A549 (cell line): ENCODE data around the gene FBXL7. TPM values are rescaled to one million over a fixed set of nuclear protein-coding genes. Genes with fewer than 3 reads are reported as not detected.

Source experiments
- ATAC-seq, 2 experiments: fragments of 200-7000 bp in 1 of 2; fragments of >200 bp in 1 of 2; cut with Nextera tagmentation in 1 of 2; cut with Tn5 transposase in 1 of 2; 3 replicates each; pipeline versions ENCODE4 v1.8.0 to v1.9.1; 2018 to 2020; ENCODE audit warnings: mild to moderate bottlenecking in 1 of 2, moderate library complexity in 1 of 2
- CTCF ChIA-PET: fragments of 300-600 bp; sonication (Branson Sonifier 250); formaldehyde crosslinking; extraction: SDS; loops from one replicate; lab custom pipeline; 2021; ENCODE audit warnings: antibody characterized with exemption, inconsistent platforms; lab: Yijun Ruan, JAX
- POLR2A ChIA-PET: fragments of 350-600 bp; formaldehyde crosslinking; extraction: SDS; loops from one replicate; lab custom pipeline; 2021; ENCODE audit warnings: antibody characterized with exemption, inconsistent platforms; lab: Yijun Ruan, JAX
- DNase-seq, 2 experiments: peaks; one replicate each; pipeline versions ENCODE4 v3.0.0 to v3.0.0-alpha.2; 2011 to 2016; ENCODE audit warnings: low read depth in 1 of 2, low spot score in 1 of 2
- FAIRE-seq: peaks from 2 replicates; lab custom pipeline; 2011; peaks lifted over from hg19 to GRCh38; lab: Jason Lieb, UNC
- H3K27ac ChIP-seq, 2 experiments: fragments of >200 bp; sonication (Bioruptor Twin); formaldehyde crosslinking; 3 replicates each; pipeline ENCODE4 v1.5.1; 2016 to 2017
- H3K4me1 ChIP-seq: fragments of >200 bp; sonication (Bioruptor Twin); formaldehyde crosslinking; 3 replicates; pipeline ENCODE4 v1.6.1; 2016
- H3K4me2 ChIP-seq: fragments of >200 bp; sonication (Bioruptor Twin); formaldehyde crosslinking; 3 replicates; pipeline ENCODE4 v1.6.1; 2016
- H3K4me3 ChIP-seq: fragments of >200 bp; sonication (Bioruptor Twin); formaldehyde crosslinking; 3 replicates; pipeline ENCODE4 v1.5.1; 2016
- H3K9me3 ChIP-seq: fragments of >200 bp; sonication (Bioruptor Twin); formaldehyde crosslinking; 3 replicates; pipeline ENCODE4 v1.6.1; 2016
- CBX2 ChIP-seq: fragments of 200-600 bp; sonication (generic); IDR thresholded peaks from 2 replicates; pipeline ENCODE4 v1.6.1; 2016; ENCODE audit warnings: low read depth, mild to moderate bottlenecking, borderline replicate concordance
- CBX8 ChIP-seq: fragments of 200-600 bp; sonication (generic); IDR thresholded peaks from 2 replicates; pipeline ENCODE4 v1.6.1; 2016
- CHD4 ChIP-seq: fragments of 200-600 bp; sonication (generic); IDR thresholded peaks from 2 replicates; pipeline ENCODE4 v1.6.1; 2016; ENCODE audit warnings: antibody characterized with exemption, mild to moderate bottlenecking, borderline replicate concordance
- EHF ChIP-seq: fragments of 250-450 bp; sonication (Bioruptor Pico); IDR thresholded peaks from 2 replicates; pipeline ENCODE4 v1.5.0; 2020; ENCODE audit warnings: mild to moderate bottlenecking
- FOXS1 ChIP-seq: fragments of 250-450 bp; sonication (Bioruptor Pico); IDR thresholded peaks from 2 replicates; pipeline ENCODE4 v1.5.0; 2020; ENCODE audit warnings: mild to moderate bottlenecking, moderate library complexity
- GATA3 ChIP-seq: IDR thresholded peaks from 2 replicates; pipeline ENCODE4 v1.6.1; 2012; ENCODE audit warnings: borderline replicate concordance
- HEYL ChIP-seq: fragments of 250-450 bp; sonication (Bioruptor Pico); IDR thresholded peaks from 2 replicates; pipeline ENCODE4 v1.8.0; 2021; ENCODE audit warnings: mild to moderate bottlenecking, moderate library complexity
- HOXA7 ChIP-seq: fragments of 250-450 bp; sonication (Bioruptor Pico); IDR thresholded peaks from 2 replicates; pipeline ENCODE4 v1.5.0; 2020; ENCODE audit warnings: mild to moderate bottlenecking, moderate library complexity
- JUNB ChIP-seq: fragments of >200 bp; sonication (Bioruptor Twin); formaldehyde crosslinking; IDR thresholded peaks from 2 replicates; pipeline ENCODE4 v1.6.1; 2016
- KDM5A ChIP-seq: fragments of 200-600 bp; sonication (generic); IDR thresholded peaks from 2 replicates; pipeline ENCODE4 v1.6.1; 2016; ENCODE audit warnings: antibody characterized with exemption, mild to moderate bottlenecking
- MAFK ChIP-seq: fragments of 450-650 bp; IDR thresholded peaks from 2 replicates; pipeline ENCODE4 v1.6.1; 2014; ENCODE audit not compliant: partially characterized antibody
- MAZ ChIP-seq: fragments of 150-350 bp; IDR thresholded peaks from 2 replicates; pipeline ENCODE4 v1.6.1; 2014; ENCODE audit warnings: antibody characterized with exemption, low read depth, low read length, borderline replicate concordance
- NFE2L2 ChIP-seq: fragments of 150-350 bp; conservative IDR thresholded peaks from 2 replicates; pipeline ENCODE4 v1.6.1; 2014; ENCODE audit warnings: low read length
- NPAS2 ChIP-seq: fragments of 250-450 bp; sonication (Bioruptor Pico); IDR thresholded peaks from 2 replicates; pipeline ENCODE4 v1.8.0; 2022; ENCODE audit warnings: mild to moderate bottlenecking, moderate library complexity, borderline replicate concordance
- RARB ChIP-seq: fragments of 250-450 bp; sonication (Bioruptor Pico); IDR thresholded peaks from 2 replicates; pipeline ENCODE4 v1.8.0; 2021; ENCODE audit warnings: mild to moderate bottlenecking, moderate library complexity
- RFX5 ChIP-seq: fragments of 450-650 bp; IDR thresholded peaks from 2 replicates; pipeline ENCODE4 v1.7.1; 2014; ENCODE audit warnings: antibody characterized with exemption, mild to moderate bottlenecking, moderate library complexity
- TFCP2L1 ChIP-seq: fragments of 250-450 bp; sonication (Bioruptor Pico); IDR thresholded peaks from 2 replicates; pipeline ENCODE4 v1.5.0; 2021; ENCODE audit warnings: mild to moderate bottlenecking
- TP53 ChIP-seq: fragments of 250-450 bp; sonication (Bioruptor Pico); IDR thresholded peaks from 2 replicates; pipeline ENCODE4 v1.5.0; 2021; ENCODE audit warnings: mild to moderate bottlenecking, moderate library complexity
- ZC3H11A ChIP-seq: fragments of 450-650 bp; IDR thresholded peaks from 2 replicates; pipeline ENCODE4 v1.6.1; 2014; ENCODE audit warnings: antibody characterized with exemption, mild to moderate bottlenecking
- ZNF302 ChIP-seq: fragments of 250-450 bp; sonication (Bioruptor Pico); IDR thresholded peaks from 2 replicates; pipeline ENCODE4 v1.9.0; 2021; ENCODE audit warnings: inconsistent platforms, mild to moderate bottlenecking, moderate library complexity
- ZSCAN20 ChIP-seq: fragments of 250-450 bp; sonication (Bioruptor Pico); IDR thresholded peaks from 2 replicates; pipeline ENCODE4 v1.8.0; 2022; ENCODE audit warnings: mild to moderate bottlenecking, moderate library complexity
- WGBS: methylation state at CpG from one replicate; pipeline ENCODE4 v1.1.6; 2017; ENCODE audit errors: missing lambda C conversion rate; 5-methylcytosine and 5-hydroxymethylcytosine counted together
- polyA plus RNA-seq, 4 experiments: library from polyadenylated mRNA; depleted of rRNA in 3 of 4; stranded (reverse); fragments of >200 nt; fragmentation: RNase III in 1 of 4; extraction: RNeasy Plus Mini Kit Qiagen cat#74134 plus additional on column Dnase treatment in 1 of 4; gene quantifications; 2 replicates in 3 of 4; 3 replicates in 1 of 4; pipeline ENCODE4 v1.2.3, GENCODE V29; 2011 to 2017
- TF ChIP-seq, protein P1 (sequence below): fragments of 200-600 bp; sonication (generic); IDR thresholded peaks from 2 replicates; pipeline ENCODE4 v1.6.1; 2016; ENCODE audit warnings: antibody characterized with exemption, mild to moderate bottlenecking, moderate library complexity
- TF ChIP-seq, protein P2 (sequence below): fragments of 450-650 bp; IDR thresholded peaks from 2 replicates; pipeline ENCODE4 v1.6.1; 2014; ENCODE audit warnings: antibody characterized with exemption
- TF ChIP-seq, protein P3 (sequence below): IDR thresholded peaks from 2 replicates; pipeline ENCODE4 v1.6.1; 2012

Gene FBXL7
- polyA plus RNA-seq, 2 of the 4 experiments (the other 2 are of a cell fraction): 0.90 to 1.7 TPM

DNA sequence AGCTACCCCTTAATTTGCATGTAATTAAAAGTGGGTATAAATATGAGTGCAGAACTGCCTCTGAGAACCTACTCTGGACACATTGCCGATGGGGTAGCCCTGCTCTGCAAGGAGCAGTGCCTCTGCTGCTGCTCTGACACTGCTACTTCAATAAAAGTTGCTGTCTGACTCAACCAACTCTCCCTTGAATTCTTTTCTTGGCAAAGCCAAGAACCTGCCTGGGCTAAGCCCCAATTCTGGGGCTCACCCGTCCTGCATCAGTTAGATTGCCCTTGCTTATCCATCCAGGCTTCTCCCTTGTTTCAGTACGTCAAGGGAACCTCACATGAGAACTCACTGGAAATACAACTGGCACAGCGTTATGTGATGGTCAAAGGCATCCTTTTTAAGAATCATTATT lies 44.1 kb downstream of the FBXL7 start (continued):
- TF ChIP-seq, protein P1, sequence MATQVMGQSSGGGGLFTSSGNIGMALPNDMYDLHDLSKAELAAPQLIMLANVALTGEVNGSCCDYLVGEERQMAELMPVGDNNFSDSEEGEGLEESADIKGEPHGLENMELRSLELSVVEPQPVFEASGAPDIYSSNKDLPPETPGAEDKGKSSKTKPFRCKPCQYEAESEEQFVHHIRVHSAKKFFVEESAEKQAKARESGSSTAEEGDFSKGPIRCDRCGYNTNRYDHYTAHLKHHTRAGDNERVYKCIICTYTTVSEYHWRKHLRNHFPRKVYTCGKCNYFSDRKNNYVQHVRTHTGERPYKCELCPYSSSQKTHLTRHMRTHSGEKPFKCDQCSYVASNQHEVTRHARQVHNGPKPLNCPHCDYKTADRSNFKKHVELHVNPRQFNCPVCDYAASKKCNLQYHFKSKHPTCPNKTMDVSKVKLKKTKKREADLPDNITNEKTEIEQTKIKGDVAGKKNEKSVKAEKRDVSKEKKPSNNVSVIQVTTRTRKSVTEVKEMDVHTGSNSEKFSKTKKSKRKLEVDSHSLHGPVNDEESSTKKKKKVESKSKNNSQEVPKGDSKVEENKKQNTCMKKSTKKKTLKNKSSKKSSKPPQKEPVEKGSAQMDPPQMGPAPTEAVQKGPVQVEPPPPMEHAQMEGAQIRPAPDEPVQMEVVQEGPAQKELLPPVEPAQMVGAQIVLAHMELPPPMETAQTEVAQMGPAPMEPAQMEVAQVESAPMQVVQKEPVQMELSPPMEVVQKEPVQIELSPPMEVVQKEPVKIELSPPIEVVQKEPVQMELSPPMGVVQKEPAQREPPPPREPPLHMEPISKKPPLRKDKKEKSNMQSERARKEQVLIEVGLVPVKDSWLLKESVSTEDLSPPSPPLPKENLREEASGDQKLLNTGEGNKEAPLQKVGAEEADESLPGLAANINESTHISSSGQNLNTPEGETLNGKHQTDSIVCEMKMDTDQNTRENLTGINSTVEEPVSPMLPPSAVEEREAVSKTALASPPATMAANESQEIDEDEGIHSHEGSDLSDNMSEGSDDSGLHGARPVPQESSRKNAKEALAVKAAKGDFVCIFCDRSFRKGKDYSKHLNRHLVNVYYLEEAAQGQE: no peak

DNA sequence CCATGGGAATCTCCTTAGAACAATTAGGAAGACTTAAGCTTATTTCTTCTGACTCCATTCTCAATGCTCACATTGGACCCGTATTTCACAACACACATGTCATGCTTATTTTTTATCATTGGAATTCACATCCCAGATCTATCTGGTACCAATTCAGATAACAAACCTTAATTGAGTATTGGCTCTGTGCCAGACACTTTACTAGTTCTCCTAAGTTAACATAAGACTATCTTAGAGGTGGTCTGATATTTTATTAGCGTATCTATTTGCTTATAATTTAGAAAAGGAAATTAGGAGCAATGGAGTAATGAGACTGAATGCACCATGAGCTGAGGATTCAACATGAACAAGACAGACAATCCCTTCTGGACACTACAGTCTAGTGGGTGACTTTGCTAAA lies 45.1 kb downstream of the FBXL7 start:
- WGBS: 36% methylated on average over 2 of the region's 2 CpGs
- Histone ChIP-seq H3K4me3 (no peak overlapping the region), H3K4me2 (no peak overlapping the region), H3K9me3 (no peaks in the 10 kb centered on the region), H3K4me1 (no peaks in the 10 kb centered on the region), H3K27ac (no peak overlapping the region)
- POLR2A ChIA-PET: no interaction called here
- no peak for TF ChIP-seq TFCP2L1 (CRISPR knock-in tag)
- TF ChIP-seq HOXA7 (CRISPR knock-in tag): no peak
- no peak for TF ChIP-seq RARB (CRISPR knock-in tag)
- no peak for TF ChIP-seq MAZ
- no peak for TF ChIP-seq TP53 (CRISPR knock-in tag)
- TF ChIP-seq GATA3: no peak
- TF ChIP-seq RFX5: no peak
- no peak for TF ChIP-seq NPAS2 (CRISPR knock-in tag)
- TF ChIP-seq, protein P2, sequence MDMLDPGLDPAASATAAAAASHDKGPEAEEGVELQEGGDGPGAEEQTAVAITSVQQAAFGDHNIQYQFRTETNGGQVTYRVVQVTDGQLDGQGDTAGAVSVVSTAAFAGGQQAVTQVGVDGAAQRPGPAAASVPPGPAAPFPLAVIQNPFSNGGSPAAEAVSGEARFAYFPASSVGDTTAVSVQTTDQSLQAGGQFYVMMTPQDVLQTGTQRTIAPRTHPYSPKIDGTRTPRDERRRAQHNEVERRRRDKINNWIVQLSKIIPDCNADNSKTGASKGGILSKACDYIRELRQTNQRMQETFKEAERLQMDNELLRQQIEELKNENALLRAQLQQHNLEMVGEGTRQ: no peak
- TF ChIP-seq ZSCAN20 (CRISPR knock-in tag): no peak
- no peak for TF ChIP-seq NFE2L2
- no peak for TF ChIP-seq JUNB
- TF ChIP-seq CHD4: no peak
- no peak for TF ChIP-seq MAFK
- no peak for TF ChIP-seq CBX2
- TF ChIP-seq HEYL: no peak
- no peak for TF ChIP-seq FOXS1 (CRISPR knock-in tag)
- TF ChIP-seq ZNF302 (CRISPR knock-in tag): no peak
- TF ChIP-seq ZC3H11A: no peak
- TF ChIP-seq EHF: no peak
- CTCF ChIA-PET: interaction anchor here (0.6 kb wide), 1 partner anchor 562 kb away, joined by 5 read pairs; no protein-coding TSS in a partner anchor
- ATAC-seq (no peak), DNase-seq (no peak), FAIRE-seq (no peak)

DNA sequence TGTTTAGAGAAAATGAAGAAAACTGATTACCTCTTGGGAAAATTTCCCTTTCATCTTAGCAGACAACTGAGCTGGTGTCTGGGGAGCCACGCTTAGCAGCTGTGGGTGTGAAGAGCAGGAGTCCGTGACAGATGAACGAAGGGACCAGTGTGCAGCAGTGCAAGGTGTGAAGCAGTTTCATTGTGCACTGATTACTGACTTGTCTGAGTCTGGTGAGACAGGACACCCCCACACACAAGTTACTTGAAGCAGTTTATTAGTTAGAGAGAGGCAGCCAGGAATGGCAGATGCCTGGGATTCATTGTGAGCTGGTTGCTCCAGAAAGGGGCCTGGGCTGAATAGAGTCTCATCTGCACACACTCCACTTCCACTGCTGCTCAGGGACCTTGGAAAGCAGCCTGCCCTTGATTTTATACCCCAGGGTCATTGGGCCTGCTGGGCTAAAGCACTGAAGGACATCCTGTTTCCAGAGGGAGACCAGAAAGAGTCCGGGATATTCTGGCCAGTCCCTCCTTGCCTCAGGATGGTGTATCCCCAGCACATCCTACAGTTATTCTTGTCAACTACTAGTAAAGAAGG lies 47.4 kb downstream of the FBXL7 start:
- H3K4me2 ChIP-seq: no peak overlapping the region
- FAIRE-seq: no peak
- CTCF ChIA-PET: no interaction called here

More for the DNA sequence above, 47.4 kb downstream of the FBXL7 start:
- Histone ChIP-seq H3K27ac (no peak overlapping the region), H3K4me3 (no peak overlapping the region), H3K9me3 (no peaks in the 10 kb centered on the region)
- POLR2A ChIA-PET: no interaction called here
- ATAC-seq: no peak
- 24% methylated on average over 4 of the region's 4 CpGs for WGBS
- no peak for TF ChIP-seq CBX8
- TF ChIP-seq, protein P2: no peak
- no peak for TF ChIP-seq KDM5A
- no peak for TF ChIP-seq EHF
- TF ChIP-seq, protein P3, sequence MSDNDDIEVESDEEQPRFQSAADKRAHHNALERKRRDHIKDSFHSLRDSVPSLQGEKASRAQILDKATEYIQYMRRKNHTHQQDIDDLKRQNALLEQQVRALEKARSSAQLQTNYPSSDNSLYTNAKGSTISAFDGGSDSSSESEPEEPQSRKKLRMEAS: no peak
- TF ChIP-seq, all 56 proteins: peak for 0
- no peak for DNase-seq
- H3K4me1 ChIP-seq: no peaks in the 10 kb centered on the region
